OCI-LY3 (cell line): Measurements from ENCODE around the gene GMEB2.

Experiments used
- H2AFZ ChIP-seq: fragments of 200-600, 300-600 bp; shearing (Covaris generic); 2 replicates; pipeline ENCODE4 v1.6.0; 2014; ENCODE audit warnings: antibody characterized with exemption, low read depth, low read length
- H3K27ac ChIP-seq: fragments of 200-600, 300-600 bp; sonication (generic); 2 replicates; pipeline ENCODE4 v1.5.1; 2014; ENCODE audit warnings: mild to moderate bottlenecking, low read length, moderate library complexity, mixed read lengths
- H3K27me3 ChIP-seq: fragments of 200-600, 300-600 bp; sonication (generic); 2 replicates; pipeline ENCODE4 v1.6.1; 2014; ENCODE audit warnings: low read depth, low read length, mixed read lengths
- H3K36me3 ChIP-seq: fragments of 200-600, 300-600 bp; sonication (generic); replicated peaks from 2 replicates; pipeline ENCODE3; 2014; ENCODE audit warnings: low read depth, low read length, mixed read lengths
- H3K4me1 ChIP-seq: fragments of 300-600, 200-600 bp; sonication (generic); 2 replicates; pipeline ENCODE4 v1.6.1; 2014; ENCODE audit warnings: low read length, mixed read lengths
- H3K4me2 ChIP-seq: fragments of 200-600, 300-600 bp; sonication (generic); 2 replicates; pipeline ENCODE4 v1.6.1; 2014; ENCODE audit warnings: low read length, mixed read lengths
- H3K4me3 ChIP-seq: fragments of 300-600, 200-600 bp; sonication (generic); 2 replicates; pipeline ENCODE4 v1.5.1; 2014; ENCODE audit warnings: antibody characterized with exemption, mild to moderate bottlenecking, low read length, moderate library complexity
- H3K79me2 ChIP-seq: fragments of 300-600, 200-600 bp; shearing (Covaris generic); 2 replicates; pipeline ENCODE4 v1.6.1; 2014; ENCODE audit warnings: mild to moderate bottlenecking, low read length, mixed read lengths
- H3K9ac ChIP-seq: fragments of 300-600, 200-600 bp; shearing (Covaris generic); 2 replicates; pipeline ENCODE4 v1.6.0; 2014; ENCODE audit warnings: mild to moderate bottlenecking, low read length, moderate library complexity
- H3K9me3 ChIP-seq: fragments of 200-600, 300-600 bp; shearing (Covaris generic); 2 replicates; pipeline ENCODE4 v1.6.1; 2014; ENCODE audit warnings: low read length, mixed read lengths; ENCODE audit not compliant: insufficient read depth
- H4K20me1 ChIP-seq: fragments of 200-600, 300-600 bp; sonication (generic); 2 replicates; pipeline ENCODE4 v1.6.1; 2016; ENCODE audit warnings: low read length, mixed read lengths; ENCODE audit not compliant: insufficient read depth
- CTCF ChIP-seq: fragments of 200-600, 300-600 bp; sonication (generic); IDR thresholded peaks from 2 replicates; pipeline ENCODE4 v1.5.1; 2014; ENCODE audit warnings: antibody characterized with exemption, low read length, low read depth
- EZH2phosphoT487 ChIP-seq: fragments of 200-600 bp; shearing (Covaris generic); IDR thresholded peaks from 2 replicates; pipeline ENCODE4 v1.6.1; 2018; ENCODE audit warnings: antibody characterized with exemption, mixed run types, low read depth

Gene GMEB2

GRCh38 chr20:63622732-63623131, 4.2 kb downstream of the GMEB2 start:
- Histone ChIP-seq H3K79me2 (peaks cover 69% of the 10 kb centered on the region), H3K9ac (no peak overlapping the region), H3K36me3 (peaks cover 12% of the 10 kb centered on the region)

GRCh38 chr20:63622096-63622495, 4.8 kb downstream of the GMEB2 start:
- Histone ChIP-seq H3K9me3 (no peaks in the 10 kb centered on the region), H3K27me3 (no peaks in the 10 kb centered on the region), H3K79me2 (peaks cover 63% of the 10 kb centered on the region), H4K20me1 (peaks cover 22% of the 10 kb centered on the region; the same call in 1 of the 2 replicates), H3K4me3 (no peak overlapping the region), H3K9ac (no peak overlapping the region), H2AFZ (no peak overlapping the region), H3K4me2 (no peak overlapping the region), H3K36me3 (peaks cover 13% of the 10 kb centered on the region), H3K27ac (no peak overlapping the region), H3K4me1 (peaks cover 6% of the 10 kb centered on the region)
- TF ChIP-seq EZH2phosphoT487 (no peak), CTCF (no peak)

More at GRCh38 chr20:63622732-63623131, 4.2 kb downstream of the GMEB2 start:
- no peaks in the 10 kb centered on the region for H3K9me3 ChIP-seq
- no peak overlapping the region for H3K27ac ChIP-seq
- no peak overlapping the region for H3K4me2 ChIP-seq
- H3K4me3 ChIP-seq, result no peak overlapping the region
- peaks cover 22% of the 10 kb centered on the region; the same call in 1 of the 2 replicates for H4K20me1 ChIP-seq
- TF ChIP-seq CTCF (no peak), EZH2phosphoT487 (no peak)
- no peaks in the 10 kb centered on the region for H3K27me3 ChIP-seq
- peaks cover 6% of the 10 kb centered on the region for H3K4me1 ChIP-seq
- no peak overlapping the region for H2AFZ ChIP-seq

- no peak overlapping the region for H3K27ac ChIP-seq
- peaks cover 17% of the 10 kb centered on the region for H3K36me3 ChIP-seq
- H3K4me2 ChIP-seq, result no peak overlapping the region
- peaks cover 22% of the 10 kb centered on the region; the same call in 1 of the 2 replicates for H4K20me1 ChIP-seq
- H3K9ac ChIP-seq, result no peak overlapping the region
- H3K4me3 ChIP-seq, result no peak overlapping the region
- peaks cover 57% of the 10 kb centered on the region for H3K79me2 ChIP-seq
- TF ChIP-seq EZH2phosphoT487 (no peak), CTCF (no peak)
- no peak overlapping the region for H2AFZ ChIP-seq
- no peaks in the 10 kb centered on the region for H3K27me3 ChIP-seq
- peaks cover 6% of the 10 kb centered on the region for H3K4me1 ChIP-seq
- H3K9me3 ChIP-seq, result no peaks in the 10 kb centered on the region
Measured at GRCh38 chr20:63620991-63621390, 5.9 kb downstream of the GMEB2 start.

GRCh38 chr20:63619505-63619904, 7.4 kb downstream of the GMEB2 start:
- no peak overlapping the region for H3K27ac ChIP-seq
- H3K79me2 ChIP-seq, result peaks cover 43% of the 10 kb centered on the region
- H3K27me3 ChIP-seq, result no peaks in the 10 kb centered on the region
- H3K9me3 ChIP-seq, result no peaks in the 10 kb centered on the region
- TF ChIP-seq EZH2phosphoT487 (no peak), CTCF (no peak)
- H4K20me1 ChIP-seq, result peaks cover 22% of the 10 kb centered on the region; the same call in 1 of the 2 replicates
- peaks cover 20% of the 10 kb centered on the region for H3K36me3 ChIP-seq
- no peak overlapping the region for H3K4me3 ChIP-seq
- no peak overlapping the region for H3K9ac ChIP-seq
- H3K4me2 ChIP-seq, result no peak overlapping the region
- no peak overlapping the region for H2AFZ ChIP-seq
- no peaks in the 10 kb centered on the region for H3K4me1 ChIP-seq
